ENCODE measurements around the gene ATG16L2.
A peak's percentile ranks its signal among the peaks of the same experiment; 100 is the strongest.

Gene ATG16L2

DNA sequence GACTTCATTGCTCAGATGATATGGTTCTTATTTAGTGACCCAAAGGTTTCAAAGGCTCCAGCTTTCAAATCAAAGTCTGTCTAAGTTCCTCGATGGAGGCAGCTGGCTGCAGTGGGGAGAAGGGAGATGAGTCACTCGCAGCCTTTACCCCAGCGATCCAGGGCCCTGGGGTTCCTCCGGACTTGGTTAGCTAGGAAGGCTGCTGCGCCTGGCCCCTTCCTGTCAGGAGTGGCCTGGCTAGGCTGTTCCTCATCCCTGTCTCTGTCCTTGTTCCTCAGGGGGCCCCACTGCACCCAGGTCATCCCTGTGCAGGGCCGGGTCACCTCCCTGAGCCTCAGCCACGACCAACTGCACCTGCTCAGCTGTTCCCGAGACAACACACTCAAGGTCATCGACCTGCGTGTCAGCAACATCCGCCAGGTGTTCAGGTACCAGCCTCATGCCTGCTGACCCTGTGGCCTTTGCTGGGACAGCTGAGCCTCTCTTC, 13.9 kb downstream of the ATG16L2 start:
- TF ChIP-seq, protein P1, sequence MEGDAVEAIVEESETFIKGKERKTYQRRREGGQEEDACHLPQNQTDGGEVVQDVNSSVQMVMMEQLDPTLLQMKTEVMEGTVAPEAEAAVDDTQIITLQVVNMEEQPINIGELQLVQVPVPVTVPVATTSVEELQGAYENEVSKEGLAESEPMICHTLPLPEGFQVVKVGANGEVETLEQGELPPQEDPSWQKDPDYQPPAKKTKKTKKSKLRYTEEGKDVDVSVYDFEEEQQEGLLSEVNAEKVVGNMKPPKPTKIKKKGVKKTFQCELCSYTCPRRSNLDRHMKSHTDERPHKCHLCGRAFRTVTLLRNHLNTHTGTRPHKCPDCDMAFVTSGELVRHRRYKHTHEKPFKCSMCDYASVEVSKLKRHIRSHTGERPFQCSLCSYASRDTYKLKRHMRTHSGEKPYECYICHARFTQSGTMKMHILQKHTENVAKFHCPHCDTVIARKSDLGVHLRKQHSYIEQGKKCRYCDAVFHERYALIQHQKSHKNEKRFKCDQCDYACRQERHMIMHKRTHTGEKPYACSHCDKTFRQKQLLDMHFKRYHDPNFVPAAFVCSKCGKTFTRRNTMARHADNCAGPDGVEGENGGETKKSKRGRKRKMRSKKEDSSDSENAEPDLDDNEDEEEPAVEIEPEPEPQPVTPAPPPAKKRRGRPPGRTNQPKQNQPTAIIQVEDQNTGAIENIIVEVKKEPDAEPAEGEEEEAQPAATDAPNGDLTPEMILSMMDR (conservative IDR thresholded peaks at IDR 0.05; ENCODE audit: low read depth, low read length): no peak
- no peak for DNase-seq (ENCODE audit: low read depth)
- H3K4me3 ChIP-seq (ENCODE audit: low read length): no peak overlapping the region

DNA sequence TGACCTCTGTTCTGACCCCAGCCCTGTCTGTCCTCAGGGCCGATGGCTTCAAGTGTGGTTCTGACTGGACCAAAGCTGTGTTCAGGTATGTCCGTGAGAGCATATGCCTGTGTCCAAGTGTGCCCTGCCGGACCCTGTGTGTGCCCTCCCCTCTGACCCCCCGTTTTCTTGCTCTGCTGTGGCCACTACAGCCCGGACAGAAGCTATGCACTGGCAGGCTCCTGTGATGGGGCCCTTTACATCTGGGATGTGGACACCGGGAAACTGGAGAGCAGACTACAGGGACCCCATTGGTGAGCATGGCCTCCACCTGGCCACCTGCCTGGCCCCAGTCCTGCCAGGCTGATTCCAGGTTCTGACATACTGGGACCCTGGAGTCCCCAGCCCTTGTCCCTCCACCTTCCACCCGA, 14.5 kb downstream of the ATG16L2 start:
- no peak overlapping the region for H3K4me3 ChIP-seq (ENCODE audit: low read length)
- DNase-seq (ENCODE audit: low read depth): no peak
- TF ChIP-seq, protein P1 (conservative IDR thresholded peaks at IDR 0.05; ENCODE audit: low read depth, low read length): no peak

DNA sequence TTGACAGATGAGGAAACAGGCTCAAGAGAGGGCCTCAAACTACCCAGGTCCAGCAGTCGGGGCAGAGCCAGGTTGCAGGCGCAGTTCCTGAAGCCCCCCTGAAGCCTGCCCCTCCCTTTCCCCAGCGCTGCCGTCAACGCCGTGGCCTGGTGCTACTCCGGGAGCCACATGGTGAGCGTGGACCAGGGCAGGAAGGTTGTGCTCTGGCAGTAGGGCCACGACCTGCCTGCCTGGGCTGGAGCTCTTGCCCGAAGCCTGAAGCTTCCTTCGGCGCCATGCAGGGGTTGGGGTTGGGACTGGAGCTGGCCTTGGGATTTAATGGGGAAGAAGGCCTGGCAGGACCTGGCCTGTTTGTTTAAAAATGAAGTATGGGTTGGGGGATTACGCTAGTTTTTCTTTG, 15.0 kb downstream of the ATG16L2 start:
- TF ChIP-seq, protein P1 (conservative IDR thresholded peaks at IDR 0.05; ENCODE audit: low read depth, low read length): no peak
- DNase-seq (ENCODE audit: low read depth): no peak

DNA sequence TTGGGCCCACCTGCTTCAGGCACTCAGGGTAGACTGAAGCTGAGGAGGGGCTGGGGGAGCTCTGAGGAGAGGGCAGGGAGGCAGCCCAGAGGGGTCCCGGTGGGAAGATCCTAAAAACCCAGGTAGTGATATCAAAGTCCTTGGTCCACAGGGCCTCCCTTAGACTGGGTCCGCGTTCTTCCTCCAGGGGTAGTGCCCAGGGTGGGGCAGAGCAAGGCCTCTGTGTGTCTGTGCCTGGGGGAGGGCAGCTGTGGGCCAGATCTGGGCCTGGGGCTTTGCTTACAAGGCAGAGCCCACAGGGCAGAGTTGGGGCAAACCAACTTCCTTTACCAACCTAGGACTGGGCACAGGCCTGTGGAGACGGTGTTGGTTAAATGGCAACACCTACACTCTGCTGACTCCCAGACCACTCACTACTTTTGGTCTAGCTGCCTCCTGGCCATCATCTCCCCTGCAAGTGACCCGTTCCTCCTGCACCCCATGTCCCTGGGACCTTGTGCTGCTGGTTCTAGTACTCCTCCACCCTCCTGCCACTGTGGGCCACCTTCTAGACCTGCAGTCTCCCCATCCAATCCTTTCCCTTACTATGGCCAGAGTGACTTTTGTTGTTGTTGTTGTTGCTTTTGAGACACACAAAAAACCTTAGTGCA, 15.8 kb downstream of the ATG16L2 start:
- no peak for DNase-seq (ENCODE audit: low read depth)
- no peak overlapping the region for H3K4me3 ChIP-seq (ENCODE audit: low read length)
- TF ChIP-seq, protein P1 (conservative IDR thresholded peaks at IDR 0.05; ENCODE audit: low read depth, low read length): no peak

More for the DNA sequence above, 15.0 kb downstream of the ATG16L2 start:
- H3K4me3 ChIP-seq (ENCODE audit: low read length): no peak overlapping the region

DNA sequence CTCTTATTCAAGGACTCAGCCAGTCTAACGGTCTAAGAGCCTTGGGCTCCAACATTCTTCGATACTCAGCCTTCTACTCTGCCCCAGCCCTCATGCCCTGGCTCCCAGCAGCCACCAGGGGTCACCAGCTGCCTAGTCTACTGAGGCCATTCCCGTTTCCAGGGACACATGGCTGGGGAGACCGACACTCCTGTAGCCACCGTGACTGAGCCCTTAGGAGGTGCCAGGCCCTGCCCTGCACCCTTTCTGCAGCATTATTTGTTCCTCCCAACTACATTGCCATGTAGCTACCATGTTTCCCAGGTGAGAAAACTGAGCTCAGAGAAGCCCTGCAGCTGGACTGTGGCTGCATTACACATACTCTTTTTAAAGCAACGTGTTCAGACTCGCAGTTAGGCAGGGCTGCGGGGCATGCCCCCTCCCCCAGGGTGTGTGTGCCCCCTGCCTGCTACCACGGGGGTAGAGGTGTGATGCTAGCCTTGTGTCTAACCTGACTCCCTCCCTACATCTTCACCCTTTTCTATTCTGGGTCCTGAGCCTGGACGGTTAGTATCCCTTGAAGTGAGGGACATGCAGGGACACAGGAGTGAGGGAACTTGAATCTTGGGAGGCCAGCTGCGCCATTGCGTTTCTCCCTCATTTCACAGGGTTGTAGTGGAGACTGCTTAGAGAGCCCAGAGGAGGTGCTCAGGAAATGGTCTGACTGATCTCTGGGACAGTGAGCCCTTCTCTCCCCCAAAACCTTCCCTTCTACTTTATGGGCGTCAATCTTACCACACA, 17.5 kb downstream of the ATG16L2 start:
- DNase-seq (ENCODE audit: low read depth): peak; percentile 41
- TF ChIP-seq, protein P1 (conservative IDR thresholded peaks at IDR 0.05; ENCODE audit: low read depth, low read length): peak; percentile 99
- H3K4me3 ChIP-seq (ENCODE audit: low read length): no peak overlapping the region

DNA sequence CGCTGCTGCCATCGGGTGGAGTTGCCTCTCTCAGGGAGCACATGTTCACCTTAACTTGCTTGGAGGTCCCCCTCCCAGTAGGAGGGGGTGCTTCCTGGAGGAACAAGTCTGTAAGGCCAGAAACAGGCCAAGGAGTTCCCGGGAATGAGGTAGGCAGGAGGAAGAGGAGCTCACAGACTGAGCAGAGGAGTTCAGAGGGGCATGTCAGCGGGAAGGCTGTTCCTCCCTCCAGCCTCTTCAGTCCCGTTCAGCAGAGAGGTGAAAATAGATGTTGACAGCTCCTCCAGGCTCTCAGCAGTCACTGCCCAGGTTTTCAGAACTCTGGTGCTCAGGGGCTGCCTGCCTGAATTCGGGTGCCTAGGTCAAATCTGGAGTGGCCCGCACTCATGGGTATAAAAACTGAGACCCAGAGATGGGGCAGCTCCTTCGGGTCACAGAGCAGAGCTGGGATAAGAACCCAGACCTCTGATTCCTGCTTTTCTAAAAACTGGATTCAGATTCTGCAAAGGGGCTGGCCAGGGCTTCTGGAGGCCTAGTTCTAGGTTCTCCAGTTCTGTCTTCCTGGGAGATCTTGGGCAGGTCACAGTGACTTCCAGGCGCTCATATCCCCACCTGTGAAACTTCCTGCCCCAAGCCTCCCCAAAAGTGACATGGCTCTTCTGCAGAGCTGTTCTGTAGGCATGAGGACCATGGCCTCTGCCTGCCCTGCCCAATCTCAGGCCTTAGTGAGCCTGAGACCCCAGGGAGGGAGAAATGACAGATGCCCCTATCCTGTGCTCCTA, 18.3 kb downstream of the ATG16L2 start:
- DNase-seq (ENCODE audit: low read depth): no peak
- no peak overlapping the region for H3K4me3 ChIP-seq (ENCODE audit: low read length)
- TF ChIP-seq, protein P1 (conservative IDR thresholded peaks at IDR 0.05; ENCODE audit: low read depth, low read length): no peak

All from retinal pigment epithelial cell (primary cell).